Stimulated activated CD8-positive, alpha-beta memory T cell treated with anti-CD3 and anti-CD28 coated beads, Interleukin-2, amount 100 ng/mL, for 1 hour (primary cell): ENCODE data around the gene PTPRN2.

Experiments used
- DNase-seq, 2 donors: peaks; one replicate each; pipeline ENCODE4 v3.0.0-alpha.2; 2020; ENCODE audit warnings: low read depth in 2 of 2

PTPRN2 gene

GRCh38 chr7:157805713-157806112, 781.9 kb downstream of the PTPRN2 start:
- no peak for DNase-seq

GRCh38 chr7:157803906-157804305, 783.7 kb downstream of the PTPRN2 start:
- DNase-seq, result no peak

- no peak for DNase-seq
These were observed 785.5 kb downstream of the PTPRN2 start for GRCh38 chr7:157801971-157802675.

- no peak for DNase-seq
These were observed 786.5 kb downstream of the PTPRN2 start for GRCh38 chr7:157801113-157801512.

GRCh38 chr7:157800281-157800680, 787.3 kb downstream of the PTPRN2 start:
- no peak for DNase-seq

GRCh38 chr7:157799076-157799685, 788.4 kb downstream of the PTPRN2 start:
- DNase-seq, result no peak

GRCh38 chr7:157797361-157797760, 790.3 kb downstream of the PTPRN2 start:
- DNase-seq, result no peak

- DNase-seq, result no peak
These were observed 790.8 kb downstream of the PTPRN2 start for GRCh38 chr7:157796846-157797245.

GRCh38 chr7:157795643-157796042, 792.0 kb downstream of the PTPRN2 start:
- DNase-seq, result no peak

GRCh38 chr7:157795199-157795598, 792.4 kb downstream of the PTPRN2 start:
- no peak for DNase-seq

GRCh38 chr7:157794746-157795065, 792.9 kb downstream of the PTPRN2 start:
- DNase-seq, result no peak

GRCh38 chr7:157793973-157794745, 793.5 kb downstream of the PTPRN2 start:
- DNase-seq, result no peak

- no peak for DNase-seq
These were observed 794.6 kb downstream of the PTPRN2 start for GRCh38 chr7:157793087-157793353.

- DNase-seq, result no peak
These were observed 795.2 kb downstream of the PTPRN2 start for GRCh38 chr7:157792241-157793086.

- no peak for DNase-seq
These were observed 796.0 kb downstream of the PTPRN2 start for GRCh38 chr7:157791666-157792065.

GRCh38 chr7:157791261-157791660, 796.4 kb downstream of the PTPRN2 start:
- DNase-seq, result no peak

GRCh38 chr7:157789942-157790341, 797.7 kb downstream of the PTPRN2 start:
- no peak for DNase-seq

GRCh38 chr7:157789094-157789493, 798.5 kb downstream of the PTPRN2 start:
- no peak for DNase-seq

GRCh38 chr7:157788573-157788972, 799.0 kb downstream of the PTPRN2 start:
- no peak for DNase-seq

- DNase-seq, result no peak
These were observed 800.3 kb downstream of the PTPRN2 start for GRCh38 chr7:157787275-157787701.

GRCh38 chr7:157786375-157787274, 801.0 kb downstream of the PTPRN2 start:
- DNase-seq, result no peak
